ENCODE results near the gene RASD1.

DNA sequence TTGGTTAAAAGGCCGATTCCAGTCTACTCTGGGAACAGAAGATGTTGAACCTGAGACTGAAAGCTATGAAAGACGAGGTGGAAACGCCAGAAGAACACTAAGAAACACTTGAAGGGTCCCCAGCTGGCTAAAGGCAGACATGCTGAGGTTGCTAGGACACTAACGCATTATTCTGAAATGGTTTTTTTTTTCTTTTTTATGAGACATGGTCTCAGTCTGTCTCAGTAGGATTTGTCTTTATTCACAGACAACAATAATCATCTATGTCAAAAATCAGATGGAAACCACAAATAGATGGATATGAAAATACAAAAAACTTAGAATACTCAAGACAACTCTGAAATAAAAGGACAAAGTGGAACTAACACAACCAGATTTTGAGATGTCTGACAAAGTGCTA is 35.0 kb upstream of the RASD1 start:
- TF ChIP-seq CTCF (IDR thresholded peaks at IDR 0.05; ENCODE audit: insufficient read depth, low read length) (no peak), GABPA (IDR thresholded peaks at IDR 0.05; ENCODE audit: low read depth) (no peak), POLR2AphosphoS5 (IDR thresholded peaks at IDR 0.05; ENCODE audit: low read depth) (no peak)

Measured in HL-60 (cell line).